ENCODE measurements around the gene PPEF2.
"Not testable (repeated sequence)": the region's sequence is repeated elsewhere in the genome, so short reads cannot be mapped to it uniquely, and the experiment has no call there.

The PPEF2 gene

GRCh38 chr4:75860606-75861005, 41.6 kb downstream of the PPEF2 start:
- no peak for DNase-seq (ENCODE audit: low spot score)
- in situ Hi-C loops (cut with MboI; ENCODE audit: low pct_unique_long_range_greater_than_20kb, low sequenced_read_pairs, unreplicated experiment), result no loop called here
- TF ChIP-seq CTCF (IDR thresholded peaks at IDR 0.05; ENCODE audit: extremely low read depth, insufficient read depth, missing control alignments), result no peak

DNA sequence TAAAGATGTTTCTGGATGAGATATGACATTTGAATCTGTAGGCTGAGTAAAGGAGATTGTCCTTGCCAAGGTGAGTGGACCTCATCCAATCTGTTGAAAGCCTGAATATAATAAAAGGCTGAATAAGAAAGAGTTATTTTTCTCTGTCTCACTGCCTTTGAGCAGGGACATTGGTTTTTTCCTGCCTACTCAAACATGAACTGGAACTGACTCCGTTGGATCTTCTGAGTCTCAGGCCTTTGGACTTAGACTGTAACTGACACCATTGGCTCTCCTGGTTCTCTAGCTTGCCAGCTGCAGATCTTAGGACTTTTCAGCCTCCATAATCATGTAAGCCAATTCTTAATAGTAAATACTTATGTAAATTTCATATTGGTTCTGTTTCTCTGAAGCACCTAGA, 43.5 kb downstream of the PPEF2 start:
- TF ChIP-seq CTCF (IDR thresholded peaks at IDR 0.05; ENCODE audit: extremely low read depth, insufficient read depth, missing control alignments), result no peak
- DNase-seq (ENCODE audit: low spot score), result no peak
- in situ Hi-C loops (cut with MboI; ENCODE audit: low pct_unique_long_range_greater_than_20kb, low sequenced_read_pairs, unreplicated experiment), result no loop called here

DNA sequence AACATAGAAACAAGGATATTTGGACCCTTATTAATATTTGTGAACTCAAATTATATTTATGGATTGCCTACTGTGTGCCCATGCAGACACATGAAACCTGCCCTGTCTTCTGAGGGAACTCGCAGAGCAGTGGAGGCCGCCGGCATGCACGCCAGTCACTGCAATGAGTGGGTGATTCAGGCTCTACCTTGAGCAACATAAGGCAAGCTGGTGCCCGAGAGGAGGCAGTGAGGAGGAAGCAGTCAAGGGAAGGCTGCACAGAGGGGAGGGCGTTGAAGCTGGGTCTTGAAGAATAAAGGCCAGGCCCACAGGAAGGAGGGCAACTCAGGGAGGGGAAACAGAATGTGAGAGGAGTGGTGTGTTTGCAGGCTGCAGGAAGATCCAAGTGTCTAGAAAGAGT, 52.8 kb downstream of the PPEF2 start:
- DNase-seq (ENCODE audit: low spot score), result no peak
- in situ Hi-C loops (cut with MboI; ENCODE audit: low pct_unique_long_range_greater_than_20kb, low sequenced_read_pairs, unreplicated experiment), result no loop called here
- TF ChIP-seq CTCF (IDR thresholded peaks at IDR 0.05; ENCODE audit: extremely low read depth, insufficient read depth, missing control alignments), result no peak

DNA sequence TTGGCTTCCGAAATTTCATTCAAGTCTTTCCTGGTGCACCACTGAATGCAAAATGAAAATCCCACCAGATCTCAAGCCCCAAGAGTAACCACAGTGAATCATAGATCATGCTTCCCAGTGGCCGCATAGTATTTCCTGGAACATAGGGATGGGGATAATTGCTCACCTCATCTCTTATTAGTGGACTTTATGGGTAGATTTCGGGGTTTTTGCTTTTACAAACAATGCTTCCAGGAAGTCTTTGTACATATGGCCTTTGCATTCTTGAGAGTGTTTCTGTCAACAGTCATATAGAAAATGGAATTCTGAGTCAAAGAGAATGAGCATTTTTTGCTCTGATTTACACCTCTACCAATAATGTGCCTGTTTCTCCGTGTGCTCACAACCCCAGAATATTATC, 53.4 kb downstream of the PPEF2 start:
- no peak for DNase-seq (ENCODE audit: low spot score)
- in situ Hi-C loops (cut with MboI; ENCODE audit: low pct_unique_long_range_greater_than_20kb, low sequenced_read_pairs, unreplicated experiment), result no loop called here
- no peak for TF ChIP-seq CTCF (IDR thresholded peaks at IDR 0.05; ENCODE audit: extremely low read depth, insufficient read depth, missing control alignments)

DNA sequence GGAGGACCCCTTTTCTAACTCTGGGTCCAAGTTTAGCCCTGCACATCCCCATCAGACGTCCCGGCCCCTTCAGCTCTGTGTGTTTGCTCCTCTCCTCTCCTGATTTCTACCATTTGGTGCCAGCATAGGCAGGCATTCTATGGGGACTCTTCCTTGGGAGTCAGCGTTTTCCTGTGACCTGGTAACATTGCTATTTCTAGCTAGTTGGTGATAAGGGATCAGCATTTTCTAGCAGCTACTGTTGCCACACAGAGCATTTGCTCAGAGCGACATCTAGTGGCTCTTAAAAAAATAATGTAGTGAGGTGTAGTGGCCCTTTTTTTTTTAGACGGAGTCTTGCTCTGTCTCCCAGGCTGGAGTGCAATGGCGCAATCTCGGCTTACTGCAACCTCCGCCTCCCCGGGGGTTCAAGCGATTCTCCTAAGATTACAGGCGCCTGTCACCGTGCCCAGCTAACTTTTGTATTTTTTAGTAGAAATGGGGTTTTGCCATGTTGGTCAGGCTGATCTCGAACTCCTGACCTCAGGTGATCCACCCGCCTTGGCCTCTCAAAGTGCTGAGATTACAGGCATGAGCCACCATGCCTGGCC, 54.0 kb downstream of the PPEF2 start:
- peak; percentile 66 for DNase-seq (ENCODE audit: low spot score)
- in situ Hi-C loops (cut with MboI; ENCODE audit: low pct_unique_long_range_greater_than_20kb, low sequenced_read_pairs, unreplicated experiment), result not testable (repeated sequence)
- TF ChIP-seq CTCF (IDR thresholded peaks at IDR 0.05; ENCODE audit: extremely low read depth, insufficient read depth, missing control alignments), result peak; percentile 63

GRCh38 chr4:75845992-75846391, 56.3 kb downstream of the PPEF2 start:
- in situ Hi-C loops (cut with MboI; ENCODE audit: low pct_unique_long_range_greater_than_20kb, low sequenced_read_pairs, unreplicated experiment), result no loop called here
- no peak for DNase-seq (ENCODE audit: low spot score)
- TF ChIP-seq CTCF (IDR thresholded peaks at IDR 0.05; ENCODE audit: extremely low read depth, insufficient read depth, missing control alignments), result no peak

Data from GM13977 (cell line).